Measurements from ENCODE around the gene TMX1. TPM values are rescaled to one million over a fixed set of nuclear protein-coding genes. Genes with fewer than 3 reads are reported as not detected.

TMX1 gene
- total RNA-seq, 1 donor from 2014 or later = 29.9 TPM

- Mint-ChIP-seq H3K4me1 (ENCODE audit: unreplicated experiment) (no peaks in the 10 kb centered on the region), H3K27me3 (ENCODE audit: unreplicated experiment) (peaks cover 62% of the 10 kb centered on the region), H3K36me3 (ENCODE audit: unreplicated experiment) (no peaks in the 10 kb centered on the region), H3K4me3 (ENCODE audit: unreplicated experiment) (no peak overlapping the region), H3K9me3 (ENCODE audit: unreplicated experiment) (no peaks in the 10 kb centered on the region), H3K27ac (ENCODE audit: unreplicated experiment) (no peak overlapping the region)
- DNase-seq (ENCODE audit: extremely low spot score, unreplicated experiment) = no peak
- no peak for TF ChIP-seq CTCF (IDR thresholded peaks at IDR 0.05)
Measured at GRCh38 chr14:51205486-51205885, 34.6 kb upstream of the TMX1 start.

- H3K9me3 Mint-ChIP-seq (ENCODE audit: unreplicated experiment) = no peaks in the 10 kb centered on the region
- H3K27me3 Mint-ChIP-seq (ENCODE audit: unreplicated experiment) = peaks cover 56% of the 10 kb centered on the region
- H3K27ac Mint-ChIP-seq (ENCODE audit: unreplicated experiment) = no peak overlapping the region
- no peak for TF ChIP-seq CTCF (IDR thresholded peaks at IDR 0.05)
- H3K36me3 Mint-ChIP-seq (ENCODE audit: unreplicated experiment) = no peaks in the 10 kb centered on the region
- DNase-seq (ENCODE audit: extremely low spot score, unreplicated experiment) = no peak
- peaks cover 2% of the 10 kb centered on the region for H3K4me1 Mint-ChIP-seq (ENCODE audit: unreplicated experiment)
- no peak overlapping the region for H3K4me3 Mint-ChIP-seq (ENCODE audit: unreplicated experiment)
Measured at GRCh38 chr14:51206462-51206861, 33.6 kb upstream of the TMX1 start.

- no peaks in the 10 kb centered on the region for H3K36me3 Mint-ChIP-seq (ENCODE audit: unreplicated experiment)
Measured at GRCh38 chr14:51207621-51208020, 32.4 kb upstream of the TMX1 start.

GRCh38 chr14:51208982-51209381, 31.1 kb upstream of the TMX1 start:
- no peak for DNase-seq (ENCODE audit: extremely low spot score, unreplicated experiment)
- peaks cover 43% of the 10 kb centered on the region for H3K27me3 Mint-ChIP-seq (ENCODE audit: unreplicated experiment)
- H3K4me3 Mint-ChIP-seq (ENCODE audit: unreplicated experiment) = no peak overlapping the region
- no peaks in the 10 kb centered on the region for H3K9me3 Mint-ChIP-seq (ENCODE audit: unreplicated experiment)
- H3K36me3 Mint-ChIP-seq (ENCODE audit: unreplicated experiment) = no peaks in the 10 kb centered on the region
- TF ChIP-seq CTCF (IDR thresholded peaks at IDR 0.05) = no peak
- peaks cover 2% of the 10 kb centered on the region for H3K4me1 Mint-ChIP-seq (ENCODE audit: unreplicated experiment)
- H3K27ac Mint-ChIP-seq (ENCODE audit: unreplicated experiment) = no peak overlapping the region

More at GRCh38 chr14:51207621-51208020, 32.4 kb upstream of the TMX1 start:
- H3K27ac Mint-ChIP-seq (ENCODE audit: unreplicated experiment) = no peak overlapping the region
- no peak for DNase-seq (ENCODE audit: extremely low spot score, unreplicated experiment)
- H3K9me3 Mint-ChIP-seq (ENCODE audit: unreplicated experiment) = no peaks in the 10 kb centered on the region
- H3K4me1 Mint-ChIP-seq (ENCODE audit: unreplicated experiment) = peaks cover 2% of the 10 kb centered on the region
- H3K27me3 Mint-ChIP-seq (ENCODE audit: unreplicated experiment) = peaks cover 46% of the 10 kb centered on the region
- no peak overlapping the region for H3K4me3 Mint-ChIP-seq (ENCODE audit: unreplicated experiment)
- TF ChIP-seq CTCF (IDR thresholded peaks at IDR 0.05) = no peak

- TF ChIP-seq CTCF (IDR thresholded peaks at IDR 0.05) = no peak
- no peak for DNase-seq (ENCODE audit: extremely low spot score, unreplicated experiment)
- Mint-ChIP-seq H3K27ac (ENCODE audit: unreplicated experiment) (no peak overlapping the region), H3K27me3 (ENCODE audit: unreplicated experiment) (peaks cover 41% of the 10 kb centered on the region), H3K4me1 (ENCODE audit: unreplicated experiment) (peaks cover 2% of the 10 kb centered on the region), H3K36me3 (ENCODE audit: unreplicated experiment) (no peaks in the 10 kb centered on the region), H3K4me3 (ENCODE audit: unreplicated experiment) (no peak overlapping the region), H3K9me3 (ENCODE audit: unreplicated experiment) (no peaks in the 10 kb centered on the region)
Measured at GRCh38 chr14:51209457-51209856, 30.6 kb upstream of the TMX1 start.

Data from osteocyte (in vitro differentiated cells).